ENCODE data around the gene AGBL1. TPM values are rescaled to one million over a fixed set of nuclear protein-coding genes. Genes with fewer than 3 reads are reported as not detected.

AGBL1 gene
- polyA plus RNA-seq, 2 of the 4 experiments (the other 2 are of a cell fraction), result not detected

DNA sequence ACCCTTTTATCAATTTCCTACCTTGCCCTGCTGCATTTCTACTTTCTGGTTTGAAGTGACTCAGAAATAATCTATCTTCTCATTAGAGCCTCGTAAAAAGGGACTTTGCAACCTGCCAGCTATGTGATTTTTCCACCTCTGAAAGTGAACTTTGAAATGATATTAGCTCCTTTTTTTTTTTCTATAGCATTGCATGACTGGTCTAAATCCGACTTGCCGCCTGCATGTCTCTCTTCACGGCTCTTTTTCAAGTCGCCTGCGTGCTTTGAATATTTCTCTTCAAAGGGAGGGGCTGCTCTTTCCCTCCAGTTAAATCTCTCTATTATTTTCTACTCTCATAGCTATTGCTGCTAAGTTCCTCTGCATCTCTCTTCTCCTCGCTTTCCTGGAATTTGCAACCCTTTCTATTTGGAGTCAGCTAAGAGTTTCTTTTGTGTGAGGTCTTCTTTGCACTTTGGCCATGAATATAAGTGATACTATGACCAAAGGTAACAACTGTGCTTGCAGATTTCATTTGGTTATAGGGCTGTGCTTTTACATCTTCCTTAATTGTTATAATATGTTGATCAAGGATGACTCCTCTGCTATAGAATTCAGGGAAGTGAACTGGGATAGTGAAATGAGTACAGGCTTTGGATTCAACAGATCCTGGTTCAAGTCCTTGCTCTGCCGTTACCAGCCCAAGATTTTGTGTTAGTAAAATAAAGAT is 541.1 kb downstream of the AGBL1 start:
- Histone ChIP-seq H3K4me2 (no peak overlapping the region), H3K27ac (no peak overlapping the region), H3K4me3 (no peak overlapping the region), H3K9me3 (no peaks in the 10 kb centered on the region), H3K4me1 (peaks cover 11% of the 10 kb centered on the region)
- ATAC-seq (no peak), FAIRE-seq (no peak), DNase-seq (ENCODE audit: low read depth in 1 of 2, low spot score in 1 of 2) (no peak)
- TF ChIP-seq MYC (IDR thresholded peaks at IDR 0.05; ENCODE audit: borderline replicate concordance, low read length), result no peak
- no peak for TF ChIP-seq NPAS2 (CRISPR knock-in tag; IDR thresholded peaks at IDR 0.05; ENCODE audit: borderline replicate concordance)
- no peak for TF ChIP-seq HDAC2 (IDR thresholded peaks at IDR 0.05)
- no peak for TF ChIP-seq HOXA7 (CRISPR knock-in tag; IDR thresholded peaks at IDR 0.05)
- TF ChIP-seq, protein P1, sequence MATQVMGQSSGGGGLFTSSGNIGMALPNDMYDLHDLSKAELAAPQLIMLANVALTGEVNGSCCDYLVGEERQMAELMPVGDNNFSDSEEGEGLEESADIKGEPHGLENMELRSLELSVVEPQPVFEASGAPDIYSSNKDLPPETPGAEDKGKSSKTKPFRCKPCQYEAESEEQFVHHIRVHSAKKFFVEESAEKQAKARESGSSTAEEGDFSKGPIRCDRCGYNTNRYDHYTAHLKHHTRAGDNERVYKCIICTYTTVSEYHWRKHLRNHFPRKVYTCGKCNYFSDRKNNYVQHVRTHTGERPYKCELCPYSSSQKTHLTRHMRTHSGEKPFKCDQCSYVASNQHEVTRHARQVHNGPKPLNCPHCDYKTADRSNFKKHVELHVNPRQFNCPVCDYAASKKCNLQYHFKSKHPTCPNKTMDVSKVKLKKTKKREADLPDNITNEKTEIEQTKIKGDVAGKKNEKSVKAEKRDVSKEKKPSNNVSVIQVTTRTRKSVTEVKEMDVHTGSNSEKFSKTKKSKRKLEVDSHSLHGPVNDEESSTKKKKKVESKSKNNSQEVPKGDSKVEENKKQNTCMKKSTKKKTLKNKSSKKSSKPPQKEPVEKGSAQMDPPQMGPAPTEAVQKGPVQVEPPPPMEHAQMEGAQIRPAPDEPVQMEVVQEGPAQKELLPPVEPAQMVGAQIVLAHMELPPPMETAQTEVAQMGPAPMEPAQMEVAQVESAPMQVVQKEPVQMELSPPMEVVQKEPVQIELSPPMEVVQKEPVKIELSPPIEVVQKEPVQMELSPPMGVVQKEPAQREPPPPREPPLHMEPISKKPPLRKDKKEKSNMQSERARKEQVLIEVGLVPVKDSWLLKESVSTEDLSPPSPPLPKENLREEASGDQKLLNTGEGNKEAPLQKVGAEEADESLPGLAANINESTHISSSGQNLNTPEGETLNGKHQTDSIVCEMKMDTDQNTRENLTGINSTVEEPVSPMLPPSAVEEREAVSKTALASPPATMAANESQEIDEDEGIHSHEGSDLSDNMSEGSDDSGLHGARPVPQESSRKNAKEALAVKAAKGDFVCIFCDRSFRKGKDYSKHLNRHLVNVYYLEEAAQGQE (IDR thresholded peaks at IDR 0.05), result no peak
- TF ChIP-seq MAFK (IDR thresholded peaks at IDR 0.05; ENCODE audit: partially characterized antibody), result no peak
- TF ChIP-seq POLR2AphosphoS2 (conservative IDR thresholded peaks at IDR 0.05; ENCODE audit: low read length), result no peak
- no peak for TF ChIP-seq TFCP2L1 (CRISPR knock-in tag; IDR thresholded peaks at IDR 0.05)
- TF ChIP-seq, protein P2, sequence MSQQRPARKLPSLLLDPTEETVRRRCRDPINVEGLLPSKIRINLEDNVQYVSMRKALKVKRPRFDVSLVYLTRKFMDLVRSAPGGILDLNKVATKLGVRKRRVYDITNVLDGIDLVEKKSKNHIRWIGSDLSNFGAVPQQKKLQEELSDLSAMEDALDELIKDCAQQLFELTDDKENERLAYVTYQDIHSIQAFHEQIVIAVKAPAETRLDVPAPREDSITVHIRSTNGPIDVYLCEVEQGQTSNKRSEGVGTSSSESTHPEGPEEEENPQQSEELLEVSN (IDR thresholded peaks at IDR 0.05; ENCODE audit: borderline replicate concordance, low read depth), result no peak
- TF ChIP-seq CEBPB (IDR thresholded peaks at IDR 0.05), result no peak
- no peak for TF ChIP-seq FOSB (CRISPR knock-in tag; IDR thresholded peaks at IDR 0.05)
- no peak for TF ChIP-seq FOXS1 (CRISPR knock-in tag; IDR thresholded peaks at IDR 0.05)
- no peak for TF ChIP-seq EHF (CRISPR knock-in tag; IDR thresholded peaks at IDR 0.05)
- TF ChIP-seq CHD2 (IDR thresholded peaks at IDR 0.05; ENCODE audit: low read length, partially characterized antibody), result no peak
- TF ChIP-seq POLR2A (IDR thresholded peaks at IDR 0.05; ENCODE audit: low read length), result no peak
- ChIA-PET POLR2A (no interaction called here), CTCF (interaction anchor here (0.6 to 1.2 kb wide), 3 partner anchors 19 to 1626 kb away, joined by 3 to 4 read pairs (median 4); no protein-coding TSS in a partner anchor)
- 35% methylated on average over 8 of the region's 8 CpGs for WGBS (ENCODE audit: missing lambda C conversion rate)

DNA sequence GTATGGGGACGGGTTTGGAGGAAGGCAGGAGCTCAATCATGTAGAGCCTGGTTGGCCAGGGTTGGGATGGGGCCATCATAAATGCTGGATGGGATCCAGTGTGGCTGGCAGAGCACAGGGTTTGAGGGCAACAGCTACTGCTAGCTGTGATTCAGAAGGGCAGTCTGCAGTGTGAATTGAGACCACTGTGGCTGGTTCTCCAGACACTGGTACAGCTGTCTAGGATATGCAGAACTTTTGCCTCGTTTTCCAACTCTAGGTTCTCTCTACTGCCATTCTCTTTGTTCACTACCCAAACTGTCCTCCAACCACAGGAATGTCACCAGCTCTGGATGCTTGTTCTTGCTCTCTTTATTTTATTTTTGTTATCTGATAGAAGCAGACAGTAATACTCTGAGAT is 543.6 kb downstream of the AGBL1 start:
- Histone ChIP-seq H3K4me1 (peaks cover 11% of the 10 kb centered on the region), H3K9me3 (no peaks in the 10 kb centered on the region), H3K27ac (no peak overlapping the region), H3K4me2 (no peak overlapping the region), H3K4me3 (no peak overlapping the region)
- FAIRE-seq (no peak), ATAC-seq (no peak), DNase-seq (ENCODE audit: low read depth in 1 of 2, low spot score in 1 of 2) (no peak)
- CTCF ChIA-PET, result interaction anchor here (0.6 to 1.8 kb wide), 6 partner anchors 7 to 1827 kb away, joined by 3 to 25 read pairs (median 4); no protein-coding TSS in a partner anchor
- POLR2A ChIA-PET, result no interaction called here
- TF ChIP-seq, protein P3, sequence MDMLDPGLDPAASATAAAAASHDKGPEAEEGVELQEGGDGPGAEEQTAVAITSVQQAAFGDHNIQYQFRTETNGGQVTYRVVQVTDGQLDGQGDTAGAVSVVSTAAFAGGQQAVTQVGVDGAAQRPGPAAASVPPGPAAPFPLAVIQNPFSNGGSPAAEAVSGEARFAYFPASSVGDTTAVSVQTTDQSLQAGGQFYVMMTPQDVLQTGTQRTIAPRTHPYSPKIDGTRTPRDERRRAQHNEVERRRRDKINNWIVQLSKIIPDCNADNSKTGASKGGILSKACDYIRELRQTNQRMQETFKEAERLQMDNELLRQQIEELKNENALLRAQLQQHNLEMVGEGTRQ (IDR thresholded peaks at IDR 0.05), result no peak
- WGBS (ENCODE audit: missing lambda C conversion rate), result 19% methylated on average over 2 of the region's 2 CpGs

DNA sequence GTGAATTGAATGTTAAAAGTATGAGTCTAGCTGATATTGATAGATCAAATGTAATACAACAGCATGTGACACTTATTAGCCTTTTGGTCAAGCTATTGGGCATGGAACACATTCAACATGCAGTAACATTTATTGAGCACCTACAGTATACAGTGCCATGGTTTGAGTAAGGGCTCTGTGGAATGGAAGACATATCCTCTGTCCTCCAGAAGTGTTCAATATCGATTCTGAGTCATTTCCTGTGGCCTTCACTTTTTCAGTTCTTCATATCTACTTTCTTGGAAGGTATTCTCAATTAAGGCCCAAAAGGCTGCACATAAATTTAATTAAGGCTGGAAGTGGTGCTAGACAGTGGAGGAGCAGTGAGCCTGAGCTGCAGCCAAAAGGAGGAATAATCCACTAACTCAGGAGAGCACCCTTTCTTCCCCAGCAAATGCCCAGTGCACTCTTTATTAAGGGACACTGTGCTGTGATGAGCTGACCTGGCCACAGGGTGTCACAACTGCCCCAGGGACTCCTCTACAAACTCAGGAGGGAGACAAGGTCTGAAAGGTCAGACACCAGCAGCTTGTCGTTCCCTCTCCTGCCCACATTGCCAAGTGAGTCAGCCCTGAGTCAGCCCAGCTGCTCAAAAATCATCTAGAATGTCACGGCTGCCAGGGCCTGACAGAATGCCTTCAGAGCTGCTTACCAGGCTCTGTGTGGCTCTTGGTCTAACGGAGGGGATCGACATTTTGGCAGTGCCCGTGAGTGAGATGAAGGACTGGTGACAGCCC is 544.8 kb downstream of the AGBL1 start:
- DNase-seq (ENCODE audit: low read depth in 1 of 2, low spot score in 1 of 2) (peak; percentile 93 to 97), ATAC-seq (peak; percentile 99 to 100), FAIRE-seq (peak; percentile 99)
- ChIA-PET POLR2A (no interaction called here), CTCF (interaction anchor here (0.5 to 1.8 kb wide), 23 partner anchors 8 to 1830 kb away, joined by 3 to 25 read pairs (median 3); no protein-coding TSS in a partner anchor)
- H3K4me1 ChIP-seq, result peaks cover 19% of the 10 kb centered on the region
- H3K27ac ChIP-seq, result peak overlapping the region in 1 of 2 experiments; percentile 66; a peak in 3 of 6 replicates
- no peak overlapping the region for H3K4me3 ChIP-seq
- under 1% methylated on average over 6 of the region's 6 CpGs for WGBS (ENCODE audit: missing lambda C conversion rate)
- no peaks in the 10 kb centered on the region for H3K9me3 ChIP-seq
- peak overlapping the region; percentile 74 for H3K4me2 ChIP-seq
- TF ChIP-seq, protein P4, sequence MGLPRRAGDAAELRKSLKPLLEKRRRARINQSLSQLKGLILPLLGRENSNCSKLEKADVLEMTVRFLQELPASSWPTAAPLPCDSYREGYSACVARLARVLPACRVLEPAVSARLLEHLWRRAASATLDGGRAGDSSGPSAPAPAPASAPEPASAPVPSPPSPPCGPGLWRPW (IDR thresholded peaks at IDR 0.05), result no peak
- TF ChIP-seq TFCP2L1 (CRISPR knock-in tag; IDR thresholded peaks at IDR 0.05) (no peak), CHD2 (IDR thresholded peaks at IDR 0.05; ENCODE audit: low read length, partially characterized antibody) (no peak), KDM1A (IDR thresholded peaks at IDR 0.05; ENCODE audit: low read depth) (no peak), SMC3 (IDR thresholded peaks at IDR 0.05) (peak; percentile 92), EHF (CRISPR knock-in tag; IDR thresholded peaks at IDR 0.05) (no peak), PHF8 (IDR thresholded peaks at IDR 0.05; ENCODE audit: borderline replicate concordance, low read depth) (no peak), MAFK (IDR thresholded peaks at IDR 0.05; ENCODE audit: partially characterized antibody) (peak; percentile 20), RNF2 (IDR thresholded peaks at IDR 0.05; ENCODE audit: borderline replicate concordance, low read depth) (no peak), CHD4 (IDR thresholded peaks at IDR 0.05; ENCODE audit: borderline replicate concordance) (no peak), TP53 (CRISPR knock-in tag; IDR thresholded peaks at IDR 0.05) (no peak)
- TF ChIP-seq, protein P5, sequence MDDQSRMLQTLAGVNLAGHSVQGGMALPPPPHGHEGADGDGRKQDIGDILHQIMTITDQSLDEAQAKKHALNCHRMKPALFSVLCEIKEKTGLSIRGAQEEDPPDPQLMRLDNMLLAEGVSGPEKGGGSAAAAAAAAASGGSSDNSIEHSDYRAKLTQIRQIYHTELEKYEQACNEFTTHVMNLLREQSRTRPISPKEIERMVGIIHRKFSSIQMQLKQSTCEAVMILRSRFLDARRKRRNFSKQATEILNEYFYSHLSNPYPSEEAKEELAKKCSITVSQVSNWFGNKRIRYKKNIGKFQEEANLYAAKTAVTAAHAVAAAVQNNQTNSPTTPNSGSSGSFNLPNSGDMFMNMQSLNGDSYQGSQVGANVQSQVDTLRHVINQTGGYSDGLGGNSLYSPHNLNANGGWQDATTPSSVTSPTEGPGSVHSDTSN (IDR thresholded peaks at IDR 0.05), result peak; percentile 84; the same call in 1 of the 2 replicates
- TF ChIP-seq, protein P2 (IDR thresholded peaks at IDR 0.05; ENCODE audit: borderline replicate concordance, low read depth), result no peak

Measured in A549 (cell line).